PFSK-1 (cell line): ENCODE data around the gene WRAP73.

ENCODE experiments used
- FOXP2 ChIP-seq: optimal IDR thresholded peaks from 2 replicates; pipeline ENCODE3; 2011; ENCODE audit warnings: borderline replicate concordance, control low read depth, inconsistent platforms; ENCODE audit not compliant: insufficient read depth; ENCODE audit errors: extremely low read length, extremely low read depth
- TF ChIP-seq, protein P1 (sequence below), 2 experiments: IDR thresholded peaks; 2 replicates each; pipeline versions ENCODE4 v1.6.1 to v1.8.0; 2011 to 2012; ENCODE audit warnings: low read depth in 2 of 2, low read length in 2 of 2, control low read depth in 1 of 2, inconsistent platforms in 1 of 2, mild to moderate bottlenecking in 1 of 2, moderate library complexity in 1 of 2; ENCODE audit not compliant: insufficient read depth in 1 of 2

DNA sequence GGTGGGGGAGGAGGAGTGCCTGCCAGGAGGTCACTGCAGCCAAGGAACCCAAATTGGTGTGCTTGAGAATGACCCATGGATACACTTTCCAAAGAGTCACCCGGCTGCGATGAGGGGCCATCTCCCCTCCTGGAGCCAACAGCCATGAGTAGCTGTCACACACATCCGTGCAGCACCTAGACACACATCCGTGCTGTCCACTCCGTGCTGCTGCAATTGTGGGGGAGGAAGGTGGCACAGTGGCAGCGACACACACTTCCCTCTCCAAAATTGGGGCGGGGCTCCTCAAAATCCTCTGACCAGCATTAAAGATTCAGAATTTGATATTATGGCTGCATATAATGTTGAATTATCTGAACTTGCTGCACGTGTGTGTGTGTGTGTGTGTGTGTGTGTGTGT, 18.2 kb upstream of the WRAP73 start:
- TF ChIP-seq, protein P1, sequence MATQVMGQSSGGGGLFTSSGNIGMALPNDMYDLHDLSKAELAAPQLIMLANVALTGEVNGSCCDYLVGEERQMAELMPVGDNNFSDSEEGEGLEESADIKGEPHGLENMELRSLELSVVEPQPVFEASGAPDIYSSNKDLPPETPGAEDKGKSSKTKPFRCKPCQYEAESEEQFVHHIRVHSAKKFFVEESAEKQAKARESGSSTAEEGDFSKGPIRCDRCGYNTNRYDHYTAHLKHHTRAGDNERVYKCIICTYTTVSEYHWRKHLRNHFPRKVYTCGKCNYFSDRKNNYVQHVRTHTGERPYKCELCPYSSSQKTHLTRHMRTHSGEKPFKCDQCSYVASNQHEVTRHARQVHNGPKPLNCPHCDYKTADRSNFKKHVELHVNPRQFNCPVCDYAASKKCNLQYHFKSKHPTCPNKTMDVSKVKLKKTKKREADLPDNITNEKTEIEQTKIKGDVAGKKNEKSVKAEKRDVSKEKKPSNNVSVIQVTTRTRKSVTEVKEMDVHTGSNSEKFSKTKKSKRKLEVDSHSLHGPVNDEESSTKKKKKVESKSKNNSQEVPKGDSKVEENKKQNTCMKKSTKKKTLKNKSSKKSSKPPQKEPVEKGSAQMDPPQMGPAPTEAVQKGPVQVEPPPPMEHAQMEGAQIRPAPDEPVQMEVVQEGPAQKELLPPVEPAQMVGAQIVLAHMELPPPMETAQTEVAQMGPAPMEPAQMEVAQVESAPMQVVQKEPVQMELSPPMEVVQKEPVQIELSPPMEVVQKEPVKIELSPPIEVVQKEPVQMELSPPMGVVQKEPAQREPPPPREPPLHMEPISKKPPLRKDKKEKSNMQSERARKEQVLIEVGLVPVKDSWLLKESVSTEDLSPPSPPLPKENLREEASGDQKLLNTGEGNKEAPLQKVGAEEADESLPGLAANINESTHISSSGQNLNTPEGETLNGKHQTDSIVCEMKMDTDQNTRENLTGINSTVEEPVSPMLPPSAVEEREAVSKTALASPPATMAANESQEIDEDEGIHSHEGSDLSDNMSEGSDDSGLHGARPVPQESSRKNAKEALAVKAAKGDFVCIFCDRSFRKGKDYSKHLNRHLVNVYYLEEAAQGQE (IDR thresholded peaks at IDR 0.05; ENCODE audit: insufficient read depth in 1 of 2, low read depth in 2 of 2, low read length in 2 of 2) = no peak
- TF ChIP-seq FOXP2 = no peak
